Endodermal cell (in vitro differentiated cells): ENCODE measurements around the gene SLC5A4. TPM values are rescaled to one million over a fixed set of nuclear protein-coding genes. Genes with fewer than 3 reads are reported as not detected.

ENCODE experiments used
- DNase-seq: peaks from one replicate; pipeline ENCODE4 v3.0.0-alpha.2; 2017
- H3K27ac ChIP-seq: 2 replicates; pipeline ENCODE4 v1.5.1; 2013; ENCODE audit warnings: mild to moderate bottlenecking, low read depth, low read length, moderate library complexity
- H3K27me3 ChIP-seq: 2 replicates; pipeline ENCODE4 v1.6.1; 2013; ENCODE audit warnings: mild to moderate bottlenecking, low read length, moderate library complexity; ENCODE audit not compliant: insufficient read depth, control insufficient read depth, poor library complexity, severe bottlenecking
- H3K36me3 ChIP-seq: 2 replicates; pipeline ENCODE4 v1.7.0; 2013; ENCODE audit warnings: mild to moderate bottlenecking, low read length, moderate library complexity; ENCODE audit not compliant: control insufficient read depth, insufficient read depth
- H3K4me1 ChIP-seq: one replicate; pipeline ENCODE4 v1.7.0; 2013; ENCODE audit warnings: low read length; ENCODE audit not compliant: control insufficient read depth, insufficient read depth
- H3K4me3 ChIP-seq: 2 replicates; pipeline ENCODE4 v1.5.1; 2013; ENCODE audit warnings: mild to moderate bottlenecking, low read length, moderate library complexity
- H3K9ac ChIP-seq: 2 replicates; pipeline ENCODE4 v1.6.1; 2013; ENCODE audit warnings: mild to moderate bottlenecking, low read length, moderate library complexity; ENCODE audit not compliant: poor library complexity, severe bottlenecking; ENCODE audit errors: extremely low read depth
- H3K9me3 ChIP-seq: 2 replicates; pipeline ENCODE4 v1.6.1; 2013; ENCODE audit warnings: mild to moderate bottlenecking, low read length, moderate library complexity; ENCODE audit not compliant: control insufficient read depth
- H3K27ac Mint-ChIP-seq: 2 replicates; pipeline ENCODE4 v1.8.0; 2020; ENCODE audit warnings: mixed read lengths
- H3K27me3 Mint-ChIP-seq: 2 replicates; pipeline ENCODE4 v1.8.0; 2021; ENCODE audit warnings: mild to moderate bottlenecking, mixed read lengths; ENCODE audit not compliant: insufficient read depth
- H3K36me3 Mint-ChIP-seq: 2 replicates; pipeline ENCODE4 v1.8.0; 2020; ENCODE audit warnings: low read depth, mixed read lengths
- H3K4me1 Mint-ChIP-seq: 2 replicates; pipeline ENCODE4 v1.8.0; 2020; ENCODE audit warnings: mixed read lengths
- H3K4me3 Mint-ChIP-seq: 2 replicates; pipeline ENCODE4 v1.8.0; 2020; ENCODE audit warnings: mild to moderate bottlenecking, moderate library complexity, mixed read lengths
- H3K9me3 Mint-ChIP-seq: 2 replicates; pipeline ENCODE4 v1.8.0; 2020; ENCODE audit warnings: mild to moderate bottlenecking, mixed read lengths
- CTCF ChIP-seq: fragments of 200-600 bp; sonication (generic); conservative IDR thresholded peaks from 2 replicates; pipeline ENCODE4 v1.5.0; 2021; ENCODE audit warnings: antibody characterized with exemption, mild to moderate bottlenecking
- WGBS, 2 experiments: methylation state at CpG; one replicate each; pipeline versions ENCODE4 v1.1.5 to v1.1.7; 2013; ENCODE audit warnings: missing lambda C conversion rate in 2 of 2, mixed read lengths in 1 of 2; ENCODE audit not compliant: insufficient coverage in 1 of 2, insufficient read length in 1 of 2; 5-methylcytosine and 5-hydroxymethylcytosine counted together
- total RNA-seq, 2 donors: library from RNA; stranded (reverse); fragmentation: NEBNext Ultra II Directional in 1 of 2; extraction: Animal tissue kit (Norgen Biotek cat#: 25700) in 1 of 2; gene quantifications; 2 replicates in 1 of 2; 3 replicates in 1 of 2; pipeline ENCODE4 v1.2.1, GENCODE V29; 2021

Gene SLC5A4
- total RNA-seq, 2 donors from 2014 or later = not detected

- Mint-ChIP-seq H3K4me1 (peaks cover 5% of the 10 kb centered on the region), H3K4me3 (no peak overlapping the region), H3K27me3 (peaks cover 7% of the 10 kb centered on the region), H3K27ac (no peak overlapping the region), H3K9me3 (no peaks in the 10 kb centered on the region), H3K36me3 (no peaks in the 10 kb centered on the region)
- Histone ChIP-seq H3K36me3 (no peaks in the 10 kb centered on the region), H3K4me1 (no peaks in the 10 kb centered on the region), H3K27ac (no peak overlapping the region), H3K27me3 (no peaks in the 10 kb centered on the region), H3K9me3 (no peaks in the 10 kb centered on the region), H3K4me3 (no peak overlapping the region), H3K9ac (no peak overlapping the region)
- WGBS, 2 experiments = 89 to 100% methylated on average over 1 to 3 of the region's 3 CpGs
- no peak for DNase-seq
- TF ChIP-seq CTCF = no peak
Observed at GRCh38 chr22:32185821-32186220, 69.3 kb downstream of the SLC5A4 start.

GRCh38 chr22:32183625-32184024 lies 71.5 kb downstream of the SLC5A4 start:
- no peak overlapping the region for H3K4me3 ChIP-seq
- no peak overlapping the region for H3K4me3 Mint-ChIP-seq
- no peak overlapping the region for H3K9ac ChIP-seq
- TF ChIP-seq CTCF = no peak
- H3K36me3 Mint-ChIP-seq = no peaks in the 10 kb centered on the region
- no peaks in the 10 kb centered on the region for H3K36me3 ChIP-seq
- H3K27ac ChIP-seq = no peak overlapping the region
- WGBS, 2 experiments = 88% methylated on average over 3 of the region's 3 CpGs; no CpG with 5 or more reads in 1 of the 2 experiments
- H3K27ac Mint-ChIP-seq = no peak overlapping the region
- H3K4me1 Mint-ChIP-seq = peaks cover 5% of the 10 kb centered on the region
- DNase-seq = no peak
- H3K27me3 Mint-ChIP-seq = peaks cover 14% of the 10 kb centered on the region
- no peaks in the 10 kb centered on the region for H3K9me3 Mint-ChIP-seq
- no peaks in the 10 kb centered on the region for H3K9me3 ChIP-seq
- peaks cover 8% of the 10 kb centered on the region for H3K27me3 ChIP-seq
- H3K4me1 ChIP-seq = no peaks in the 10 kb centered on the region

- H3K9me3 Mint-ChIP-seq = peaks cover 4% of the 10 kb centered on the region
- no peak overlapping the region for H3K4me3 ChIP-seq
- H3K4me1 ChIP-seq = no peaks in the 10 kb centered on the region
- no peak for DNase-seq
- no peak overlapping the region for H3K27ac Mint-ChIP-seq
- H3K27ac ChIP-seq = no peak overlapping the region
- no peaks in the 10 kb centered on the region for H3K9me3 ChIP-seq
- no peak overlapping the region for H3K4me3 Mint-ChIP-seq
- H3K27me3 Mint-ChIP-seq = peaks cover 36% of the 10 kb centered on the region
- no peaks in the 10 kb centered on the region for H3K36me3 ChIP-seq
- peaks cover 29% of the 10 kb centered on the region for H3K27me3 ChIP-seq
- H3K4me1 Mint-ChIP-seq = no peaks in the 10 kb centered on the region
- 81 to 89% methylated on average over 5 to 6 of the region's 6 CpGs for WGBS, 2 experiments
- H3K36me3 Mint-ChIP-seq = no peaks in the 10 kb centered on the region
- no peak for TF ChIP-seq CTCF
- no peak overlapping the region for H3K9ac ChIP-seq
Observed at GRCh38 chr22:32181043-32181442, 74.1 kb downstream of the SLC5A4 start.
